ENCODE results near the gene HOXA3. TPM values are rescaled to one million over a fixed set of nuclear protein-coding genes. Genes with fewer than 3 reads are reported as not detected.

The HOXA3 gene
- total RNA-seq, 2 donors from 2014 or later: 0.68 to 0.74 TPM

- ATAC-seq (peak; percentile 16 to 36), DNase-seq (peak; percentile 53)
- intact Hi-C loops (cut with DNase I): loop anchor here (2.0 to 10.0 kb wide), 5 partner anchors 306 to 1296 kb away; no protein-coding TSS in a partner anchor
These were observed 8.9 kb upstream of the HOXA3 start for GRCh38 chr7:27161214-27161720.

- intact Hi-C loops (cut with DNase I): loop anchor here (2.0 to 10.0 kb wide), 5 partner anchors 306 to 1296 kb away; no protein-coding TSS in a partner anchor
- ATAC-seq: peak; percentile 84
- DNase-seq: peak; percentile 87
These were observed 8.3 kb upstream of the HOXA3 start for GRCh38 chr7:27160546-27161213.

- DNase-seq (no peak), ATAC-seq (peak in 1 of 2 donors; percentile 4)
These were observed 7.8 kb upstream of the HOXA3 start for GRCh38 chr7:27160145-27160545.

GRCh38 chr7:27159266-27160144, 7.1 kb upstream of the HOXA3 start:
- no peak for DNase-seq
- intact Hi-C loops (cut with DNase I): loop anchor here (2.0 to 10.0 kb wide), 5 partner anchors 305 to 1295 kb away; no protein-coding TSS in a partner anchor

More at GRCh38 chr7:27160145-27160545, 7.8 kb upstream of the HOXA3 start:
- intact Hi-C loops (cut with DNase I): loop anchor here (2.0 to 10.0 kb wide), 5 partner anchors 305 to 1295 kb away; no protein-coding TSS in a partner anchor

DNA sequence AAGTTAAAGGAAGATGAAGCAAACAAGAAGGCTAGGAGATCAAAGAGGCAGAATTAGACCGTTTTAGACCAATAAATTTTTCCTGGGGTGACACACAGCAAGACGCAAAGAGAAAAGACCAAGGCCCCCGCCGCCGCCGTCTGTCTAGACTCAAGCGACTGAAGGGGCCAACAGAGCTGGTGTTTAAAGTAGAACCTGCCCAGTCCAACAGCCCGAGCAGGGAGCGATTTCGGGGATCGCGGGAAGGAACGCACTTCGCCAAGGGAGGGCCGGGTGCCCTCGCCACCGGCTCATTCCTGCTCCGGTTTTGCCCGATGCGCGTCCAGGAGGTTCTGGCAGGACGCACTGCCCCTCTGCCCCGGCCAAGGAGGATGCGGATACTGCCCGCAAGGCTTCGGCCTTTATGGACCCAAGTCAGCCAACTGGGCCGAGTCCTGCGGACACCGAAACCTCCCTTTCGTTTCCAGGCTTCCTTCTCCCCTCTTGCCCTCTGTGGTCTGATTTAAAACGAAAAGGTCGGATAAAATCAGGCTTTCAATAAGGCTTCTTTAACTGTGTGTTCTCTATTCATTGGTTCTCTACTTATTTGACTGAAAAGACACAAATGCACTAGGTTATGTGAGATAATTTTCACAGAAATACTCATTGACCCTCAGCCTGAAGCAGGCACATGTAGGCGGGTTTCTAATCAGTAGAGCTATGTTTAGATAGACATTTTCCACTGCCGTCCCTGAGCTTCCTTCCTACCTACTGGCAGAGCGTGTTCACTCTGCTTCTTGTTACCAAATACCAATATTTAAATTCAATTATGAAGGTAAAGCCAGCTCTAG, 6.3 kb upstream of the HOXA3 start:
- no peak for ATAC-seq
- intact Hi-C loops (cut with DNase I): no loop called here
- DNase-seq: no peak

More at GRCh38 chr7:27159266-27160144, 7.1 kb upstream of the HOXA3 start:
- ATAC-seq: no peak

DNA sequence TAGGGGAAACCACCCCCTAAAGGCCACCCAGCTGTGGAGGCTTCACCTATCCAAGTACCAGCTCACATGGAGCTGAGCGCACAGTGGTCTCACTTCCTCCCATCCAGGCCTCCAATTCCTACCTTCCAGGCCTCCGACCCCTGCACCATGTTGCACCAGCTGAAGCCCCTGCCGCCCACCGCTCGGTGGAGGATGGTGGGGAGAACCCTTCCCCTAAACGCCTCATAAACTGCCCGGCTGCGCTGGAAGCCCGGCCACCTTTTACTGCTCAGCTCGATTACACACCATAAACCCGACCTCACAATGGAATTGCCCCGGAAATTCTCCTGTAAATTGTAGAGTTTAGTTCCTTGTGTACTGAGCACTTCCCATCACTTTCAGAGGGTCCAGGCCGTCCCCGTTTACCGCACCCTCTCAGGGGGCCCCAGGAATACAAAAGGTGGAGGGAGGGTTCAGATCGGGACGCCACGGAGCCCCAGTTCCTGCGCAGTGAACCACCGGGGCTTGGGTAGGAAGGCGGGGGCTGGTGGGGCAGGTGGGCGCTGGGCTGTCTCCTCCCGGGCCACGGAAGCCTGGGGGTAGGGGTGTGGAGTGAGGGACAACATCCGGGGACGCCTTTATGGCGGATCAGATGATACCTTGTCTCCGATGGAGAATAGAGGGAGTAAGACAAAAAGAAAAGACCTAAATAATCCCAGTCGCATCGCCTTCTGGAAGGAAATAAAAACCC, 5.5 kb upstream of the HOXA3 start:
- no peak for DNase-seq
- no peak for ATAC-seq
- intact Hi-C loops (cut with DNase I): no loop called here

DNA sequence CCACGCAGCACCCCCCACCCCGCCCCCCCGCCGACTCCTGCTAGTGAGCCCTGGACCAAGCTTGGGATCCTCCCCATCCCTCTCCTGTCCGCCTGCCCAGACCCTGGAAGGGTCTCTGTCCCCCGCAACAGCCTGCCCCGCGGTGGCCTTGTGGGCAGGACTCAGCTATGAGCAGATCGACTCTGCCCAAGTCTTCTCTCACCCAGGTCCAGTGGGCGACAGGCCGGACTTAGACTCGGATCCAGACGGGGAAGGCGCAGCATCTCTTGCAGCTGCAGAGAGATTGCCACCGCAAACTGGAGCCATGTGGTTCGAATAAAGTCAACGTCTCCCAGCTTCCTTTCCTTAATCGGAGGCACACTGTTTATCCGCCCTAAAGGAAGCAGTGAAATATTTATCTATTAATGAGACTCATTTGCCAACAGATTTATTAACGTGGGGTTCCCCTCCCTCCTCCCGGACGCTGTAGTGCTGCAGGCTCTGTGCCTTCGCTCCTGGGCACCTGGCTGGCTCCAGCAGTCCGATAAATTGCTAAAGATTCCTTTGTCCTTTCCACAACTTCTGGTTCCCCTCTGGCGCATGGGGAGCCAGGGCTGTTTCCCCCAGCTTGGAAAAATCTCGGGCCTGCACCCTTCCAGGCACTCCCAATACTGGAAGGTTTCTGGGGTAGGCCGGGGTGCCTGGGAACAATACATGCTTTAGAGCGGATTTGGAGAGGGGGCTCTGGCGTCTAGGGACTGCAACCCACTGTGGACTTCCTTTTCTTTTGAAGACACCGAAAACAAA, 4.7 kb upstream of the HOXA3 start:
- DNase-seq (no peak), ATAC-seq (no peak)
- intact Hi-C loops (cut with DNase I): no loop called here

DNA sequence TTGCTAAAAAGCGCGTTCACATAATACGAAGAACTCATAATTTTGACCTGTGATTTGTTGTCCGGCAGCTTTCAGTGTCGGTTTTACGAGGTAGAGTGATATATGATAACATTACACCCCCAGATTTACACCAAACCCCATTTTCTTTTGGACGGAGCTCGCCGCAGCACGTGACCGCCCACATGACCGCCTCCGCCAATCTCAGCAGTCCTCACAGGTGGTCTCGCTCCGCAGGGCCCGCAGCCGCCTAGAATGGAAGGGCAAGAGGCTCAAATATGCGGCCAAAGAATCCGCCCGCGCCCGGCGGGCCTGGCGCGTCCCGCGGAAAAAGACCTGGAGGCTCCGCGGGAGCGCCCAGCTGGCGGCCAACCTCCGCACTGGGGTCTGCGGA, 4.1 kb upstream of the HOXA3 start, which contains the start of gene HOXA7:
Gene HOXA7 (minus strand): TSS at position 168 of the 391 bp plus-strand sequence. CDS start 130 bp downstream, at position 38.
- DNase-seq (no peak), ATAC-seq (no peak)
- intact Hi-C loops (cut with DNase I): no loop called here

DNA sequence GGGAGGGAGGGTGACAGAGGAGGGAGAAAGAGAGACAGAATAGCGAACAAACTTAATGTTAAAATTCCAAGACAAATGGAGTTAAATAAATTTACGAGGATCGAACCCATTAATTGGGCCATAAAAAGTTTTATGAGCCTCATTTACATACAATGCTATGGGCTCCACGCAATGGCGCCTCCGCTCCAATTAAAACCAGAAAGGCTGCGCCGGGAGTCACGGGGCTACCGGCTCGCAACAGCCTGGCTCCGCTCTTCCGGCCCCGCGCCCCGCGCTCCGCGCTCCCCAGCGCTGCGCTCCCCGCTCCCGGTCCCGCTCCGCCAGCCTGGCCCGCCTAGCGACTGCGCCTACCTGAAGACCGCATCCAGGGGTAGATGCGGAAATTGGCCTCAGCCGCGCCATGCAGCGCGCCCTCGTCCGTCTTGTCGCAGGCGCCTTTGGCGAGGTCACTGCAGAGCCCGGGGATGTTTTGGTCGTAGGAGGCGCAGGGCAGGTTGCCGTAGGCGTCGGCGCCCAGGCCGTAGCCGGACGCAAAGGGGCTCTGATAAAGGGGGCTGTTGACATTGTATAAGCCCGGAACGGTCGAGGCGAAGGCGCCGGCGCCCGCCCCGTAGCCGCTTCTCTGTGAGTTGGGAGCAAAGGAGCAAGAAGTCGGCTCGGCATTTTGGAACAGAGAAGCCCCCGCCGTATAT, 3.6 kb upstream of the HOXA3 start:
- DNase-seq (no peak), ATAC-seq (no peak)
- intact Hi-C loops (cut with DNase I): no loop called here

- intact Hi-C loops (cut with DNase I): no loop called here
- DNase-seq (no peak), ATAC-seq (no peak)
These were observed 2.8 kb upstream of the HOXA3 start for GRCh38 chr7:27154901-27155815.

- ATAC-seq (no peak), DNase-seq (no peak)
- intact Hi-C loops (cut with DNase I): no loop called here
These were observed 2.0 kb upstream of the HOXA3 start for GRCh38 chr7:27154369-27154768.

GRCh38 chr7:27153526-27153925, 1.1 kb upstream of the HOXA3 start:
- no peak for DNase-seq
- ATAC-seq: no peak
- intact Hi-C loops (cut with DNase I): no loop called here

DNA sequence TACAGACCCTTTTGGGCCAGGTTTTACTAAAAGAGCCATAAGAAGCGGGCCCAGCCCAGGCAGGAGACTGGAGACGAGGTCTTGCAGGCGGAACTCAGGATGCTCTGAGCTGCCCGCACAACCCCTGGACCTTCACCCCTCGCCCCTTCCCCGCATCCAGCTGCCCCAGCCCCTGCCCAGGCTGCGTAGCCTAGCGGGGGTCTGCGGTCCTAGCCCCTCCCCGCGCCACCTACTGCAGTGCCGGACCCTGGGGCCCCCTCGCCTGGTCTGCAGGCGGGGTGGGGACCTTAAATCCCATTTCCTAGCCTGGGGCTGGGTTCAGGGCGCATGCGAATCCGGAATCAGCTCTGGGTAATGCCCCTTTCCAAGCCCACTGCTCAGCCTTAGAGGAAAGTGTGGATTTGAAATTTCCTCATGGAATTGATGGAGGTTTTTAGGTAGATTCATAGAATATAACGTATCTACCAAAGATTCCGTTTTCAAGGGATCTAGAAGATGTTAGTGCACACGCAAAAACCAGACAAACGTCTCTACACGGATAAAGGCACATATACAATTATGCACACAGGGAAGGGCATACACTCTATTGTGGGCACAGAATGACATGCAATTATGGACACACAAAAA, 546 bp upstream of the HOXA3 start:
- ATAC-seq: no peak
- no peak for DNase-seq
- intact Hi-C loops (cut with DNase I): no loop called here

DNA sequence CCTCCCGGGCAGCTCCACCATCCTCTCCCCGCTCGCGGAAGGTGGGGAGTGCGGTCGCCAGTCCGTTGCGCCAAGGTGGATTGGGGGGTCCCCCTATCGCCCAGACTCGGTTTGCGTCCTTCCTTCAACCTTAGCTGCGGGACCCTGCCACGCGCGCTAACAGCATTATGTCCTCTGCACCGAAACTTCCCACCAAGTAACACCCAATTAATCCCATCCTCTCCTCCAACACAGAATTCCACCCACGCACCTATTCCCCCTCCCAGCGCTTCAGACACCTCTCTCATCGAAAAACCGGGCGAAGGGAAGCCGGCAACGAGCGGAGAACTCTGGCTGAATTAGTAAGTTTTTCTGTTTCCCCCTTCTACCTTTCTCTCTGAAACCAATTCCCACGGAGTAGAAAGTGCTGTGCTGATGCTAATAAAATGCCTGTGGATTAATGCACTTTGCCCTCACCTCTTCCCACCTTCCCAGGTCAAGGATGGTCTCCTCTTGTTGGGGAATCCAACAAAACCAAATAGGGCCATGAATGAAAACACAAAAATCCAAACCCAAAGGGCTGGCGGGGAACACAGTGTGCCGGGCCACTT, 947 bp downstream of the HOXA3 start:
- intact Hi-C loops (cut with DNase I): no loop called here

More for the DNA sequence above, 947 bp downstream of the HOXA3 start:
- ATAC-seq (no peak), DNase-seq (no peak)

All from left cardiac atrium (tissue), 4 donors.